NCI-H1694 (cell line): ENCODE data around the gene NCR3LG1.

Source experiments
- DNase-seq: peaks from one replicate; lab custom pipeline; 2025; lab: John Stamatoyannopoulos, UW

The NCR3LG1 gene

DNA sequence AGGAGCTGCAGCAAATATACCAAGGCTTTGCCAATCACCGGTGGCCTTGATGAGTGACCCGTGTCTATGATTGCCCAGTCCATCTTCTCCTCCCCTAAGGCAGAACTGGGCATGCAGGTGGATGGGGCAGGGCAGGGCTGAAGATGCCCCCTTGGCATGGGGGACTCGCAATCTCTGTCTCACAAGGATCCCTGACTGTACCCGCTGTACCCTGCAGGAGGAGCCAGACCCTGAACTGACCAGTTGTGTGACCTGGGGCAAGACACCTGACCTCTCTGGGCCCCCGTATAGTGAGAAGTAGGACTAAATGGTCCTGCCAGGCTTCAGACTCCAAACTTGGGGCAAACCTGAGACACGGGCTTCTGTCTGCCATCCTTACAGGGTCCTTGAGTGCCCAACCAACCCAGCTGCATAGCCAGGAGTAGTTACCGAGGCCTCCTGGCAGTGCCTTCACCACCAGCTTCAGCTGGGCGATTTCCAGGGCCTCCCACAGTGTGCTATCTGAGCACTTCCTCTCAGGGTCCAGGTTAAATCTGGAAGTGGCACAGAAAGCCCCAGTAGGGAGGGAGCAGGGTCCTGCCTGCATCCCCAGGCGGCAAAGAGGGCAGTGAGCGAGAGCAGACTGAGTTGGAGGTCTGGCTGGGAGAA lies 43.3 kb downstream of the NCR3LG1 start:
- DNase-seq: no peak

DNA sequence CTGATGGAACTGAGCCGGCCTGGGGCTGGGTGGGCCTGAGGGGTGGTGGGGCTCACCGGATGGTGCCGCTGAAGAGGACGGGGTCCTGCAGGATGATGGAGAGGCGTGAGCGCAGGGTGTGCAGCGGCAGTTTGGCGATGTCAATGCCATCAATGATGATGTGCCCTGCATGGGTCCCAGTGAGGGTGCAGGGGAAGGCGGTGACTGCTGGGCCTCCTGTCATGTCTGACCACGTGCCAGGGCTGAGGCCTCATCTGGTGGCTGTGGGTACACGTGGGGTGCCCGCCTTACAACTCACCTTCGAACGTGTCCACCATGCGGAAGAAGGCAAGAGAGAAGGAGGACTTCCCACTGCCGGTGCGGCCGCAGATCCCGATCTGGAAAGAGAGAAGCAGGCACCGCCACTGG lies 44.0 kb downstream of the NCR3LG1 start:
- DNase-seq: no peak

DNA sequence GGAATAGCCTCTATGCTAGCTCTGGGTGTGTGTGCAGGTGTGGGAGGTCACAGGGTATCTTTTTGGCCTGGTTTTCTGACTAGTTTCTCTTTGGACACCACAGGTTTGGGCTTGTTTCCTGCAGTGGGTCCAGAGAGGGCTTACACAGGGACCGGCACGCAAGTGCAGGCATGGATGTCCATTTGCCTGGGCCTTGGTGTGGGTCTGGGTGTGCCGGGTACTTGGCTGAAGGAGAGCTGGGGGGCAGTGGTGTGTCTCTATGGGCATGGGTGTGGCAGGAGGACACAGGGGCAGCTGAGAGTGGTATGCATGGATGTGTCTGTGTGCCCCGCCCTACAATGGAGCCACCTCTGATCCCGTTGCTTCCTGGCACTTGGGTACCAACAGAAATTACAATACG lies 44.4 kb downstream of the NCR3LG1 start:
- no peak for DNase-seq

DNA sequence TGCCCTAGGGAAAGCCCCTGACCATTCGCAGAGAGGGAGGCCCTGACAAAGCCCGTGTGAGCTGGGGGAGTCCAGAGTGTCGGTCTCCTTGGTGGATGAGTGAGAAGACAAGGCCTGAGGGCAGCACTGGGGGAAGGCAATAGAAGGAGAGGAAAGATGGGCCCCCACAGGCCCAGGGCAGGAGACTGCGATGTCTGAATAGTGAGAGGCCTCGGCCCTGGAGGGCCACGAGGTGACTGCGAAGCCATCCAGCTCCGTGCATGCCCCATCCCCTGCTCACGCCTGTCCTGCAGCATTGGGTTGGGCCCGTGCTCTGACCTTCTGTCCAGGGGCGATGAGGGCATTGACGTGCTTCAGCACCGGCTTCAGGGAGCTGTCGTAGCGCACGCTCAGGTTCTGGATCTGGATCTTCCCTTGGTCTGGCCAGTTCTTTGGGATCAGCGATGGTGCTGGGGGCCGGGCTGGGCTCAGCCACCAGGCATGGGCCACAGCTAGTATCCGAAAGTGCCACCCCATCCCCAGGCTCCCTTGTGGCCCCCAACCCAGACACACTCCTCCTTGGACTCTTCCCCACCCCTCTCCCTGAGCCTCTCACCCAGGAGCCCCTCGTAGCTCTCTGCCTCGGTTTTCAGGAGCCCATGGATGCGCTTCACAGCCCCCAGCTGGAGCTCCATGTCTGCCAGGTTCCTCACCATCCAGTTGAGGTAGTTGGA lies 45.2 kb downstream of the NCR3LG1 start:
- no peak for DNase-seq

DNA sequence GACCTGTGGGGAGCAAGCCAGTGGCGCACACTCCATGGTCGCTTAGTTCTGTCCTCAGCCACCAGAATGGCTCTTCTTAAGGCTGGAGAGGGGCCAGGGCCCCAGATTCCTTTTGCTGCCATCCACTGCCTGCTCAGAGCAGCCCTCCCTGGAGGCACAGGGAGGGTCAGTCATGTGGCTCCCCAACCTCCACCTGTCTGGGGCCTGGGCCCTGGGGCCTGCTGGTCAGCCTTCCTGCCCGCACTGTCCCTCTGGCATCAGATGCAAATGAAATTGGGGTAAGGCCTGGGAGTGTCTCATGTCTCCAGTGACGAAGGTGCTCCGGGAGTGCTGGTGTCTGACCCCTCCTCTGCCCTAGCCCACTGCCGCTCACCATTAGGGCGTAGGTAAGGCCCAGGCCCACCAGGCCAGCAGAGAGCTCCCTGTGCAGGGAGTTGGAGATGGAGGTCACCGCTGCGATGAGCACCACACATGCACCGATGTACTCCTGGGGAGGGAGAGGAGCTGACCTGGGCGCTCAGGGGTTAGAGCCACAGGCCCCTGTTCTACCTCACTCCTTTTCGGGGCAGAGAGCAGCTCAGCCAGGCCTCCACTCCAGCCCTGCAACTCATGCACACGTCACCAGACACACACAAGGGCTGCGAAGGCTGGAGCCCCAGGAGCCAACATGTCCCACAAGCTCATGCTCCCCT lies 45.9 kb downstream of the NCR3LG1 start:
- DNase-seq: no peak

DNA sequence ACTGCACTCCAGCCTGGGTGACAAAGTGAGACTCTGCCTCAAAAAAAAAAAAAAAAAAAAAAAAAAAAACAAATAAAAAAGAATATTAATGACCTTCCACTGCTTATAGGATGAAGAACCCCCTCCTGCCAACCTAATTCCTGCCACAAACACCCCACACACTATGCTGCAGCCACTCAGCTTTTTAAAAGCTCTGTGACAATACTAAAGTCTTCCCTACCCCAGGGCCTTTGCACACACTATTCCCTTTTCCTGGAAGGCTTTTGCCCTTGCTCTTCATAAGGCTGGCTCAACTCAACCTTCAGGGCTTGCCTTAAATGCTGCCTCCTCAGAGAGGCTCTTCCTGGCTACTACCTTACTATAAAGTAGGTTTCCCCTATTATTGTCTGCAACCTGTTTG lies 47.6 kb downstream of the NCR3LG1 start:
- no peak for DNase-seq

DNA sequence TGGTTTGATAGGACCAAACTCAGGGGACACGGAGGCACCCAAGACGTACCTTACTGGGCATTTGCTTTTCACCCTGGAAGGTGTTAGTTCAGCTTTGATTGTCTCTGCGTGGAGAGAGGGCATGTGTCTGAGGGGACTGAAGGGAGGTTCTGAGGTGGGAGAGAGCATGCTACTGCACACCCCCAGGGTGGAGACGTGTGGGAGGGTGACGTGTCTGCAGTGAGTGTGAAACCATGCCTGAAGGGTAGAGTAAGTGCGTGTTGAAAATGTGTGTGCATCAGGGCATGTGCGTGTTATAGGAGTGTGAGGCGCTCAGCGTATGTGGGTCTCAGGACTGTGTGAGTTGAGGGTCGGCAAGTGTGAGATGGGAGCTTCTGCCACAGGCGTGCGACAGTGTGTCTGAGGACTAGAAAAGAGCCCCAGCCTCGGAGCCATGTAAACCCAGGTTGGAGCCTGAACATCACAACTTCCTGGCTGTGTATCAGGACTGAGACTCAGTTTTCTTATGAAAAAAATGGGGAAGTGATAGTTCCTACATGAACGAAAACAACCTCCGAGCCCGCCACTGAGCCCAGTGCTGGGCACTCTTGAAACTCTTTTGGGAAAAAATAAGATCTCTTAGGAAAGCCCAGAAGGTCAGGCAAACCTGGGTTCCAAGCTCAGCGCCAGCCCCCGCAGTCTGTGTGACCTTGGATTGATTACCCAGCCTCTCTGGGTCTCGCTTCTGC lies 48.6 kb downstream of the NCR3LG1 start:
- DNase-seq: no peak

DNA sequence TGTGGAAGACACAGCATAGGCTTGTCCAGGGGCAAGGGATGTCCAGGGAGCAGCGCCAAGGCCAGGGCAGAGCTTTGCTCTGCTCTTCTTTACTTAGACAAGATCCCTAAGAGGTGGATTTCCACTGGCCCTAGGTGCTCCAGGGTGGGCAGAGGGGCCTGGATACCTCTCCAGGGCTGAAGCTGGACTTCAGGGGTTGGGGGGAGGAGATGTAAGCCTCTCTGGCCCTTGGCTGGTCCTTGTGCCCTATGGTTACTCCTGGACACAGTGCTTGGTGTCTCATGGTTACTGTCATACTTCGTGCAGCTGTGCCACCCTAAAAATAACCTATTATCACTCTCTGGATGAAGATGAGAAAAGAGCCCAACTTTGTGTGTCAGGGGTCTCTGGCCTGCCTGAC lies 49.7 kb downstream of the NCR3LG1 start:
- no peak for DNase-seq

DNA sequence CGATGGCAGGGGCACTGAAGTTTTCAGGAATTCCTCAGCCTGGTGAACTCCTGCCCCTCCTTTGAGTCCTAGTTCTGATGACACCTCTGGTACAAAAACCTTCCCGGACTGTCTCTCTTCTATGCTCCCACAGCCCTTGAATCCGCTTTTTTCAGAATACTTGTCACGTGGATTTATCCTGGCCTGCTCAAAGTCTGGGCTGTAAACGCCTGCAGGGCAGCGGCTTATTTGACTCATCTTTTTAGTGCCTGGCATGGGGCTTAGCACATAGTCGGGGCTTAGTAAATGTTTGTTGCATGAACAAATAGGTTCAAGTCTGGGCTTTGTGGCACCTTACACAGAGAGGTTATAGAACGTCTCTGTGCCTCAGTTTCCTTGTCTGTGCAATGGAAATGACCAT lies 50.2 kb downstream of the NCR3LG1 start:
- DNase-seq: no peak

DNA sequence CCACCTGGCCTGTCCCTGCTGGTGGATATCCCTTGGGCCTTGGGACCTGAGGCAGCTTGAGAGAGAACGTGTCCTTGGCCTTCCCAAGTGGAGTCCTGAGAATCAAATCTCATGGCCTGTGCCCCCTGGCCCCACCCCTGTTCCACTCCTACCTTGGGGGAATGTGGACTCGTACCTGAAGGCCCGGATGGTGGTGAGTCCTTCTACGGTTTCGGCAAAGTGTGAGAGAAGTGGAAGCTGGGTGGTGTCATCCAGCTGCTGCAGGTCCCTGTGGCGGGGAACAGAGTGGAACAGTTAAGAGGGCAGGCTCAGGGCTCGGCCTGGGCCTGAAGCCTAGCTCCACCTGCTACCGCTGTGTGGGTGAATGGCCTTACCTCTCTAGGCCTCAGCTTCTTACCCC lies 50.9 kb downstream of the NCR3LG1 start:
- no peak for DNase-seq

DNA sequence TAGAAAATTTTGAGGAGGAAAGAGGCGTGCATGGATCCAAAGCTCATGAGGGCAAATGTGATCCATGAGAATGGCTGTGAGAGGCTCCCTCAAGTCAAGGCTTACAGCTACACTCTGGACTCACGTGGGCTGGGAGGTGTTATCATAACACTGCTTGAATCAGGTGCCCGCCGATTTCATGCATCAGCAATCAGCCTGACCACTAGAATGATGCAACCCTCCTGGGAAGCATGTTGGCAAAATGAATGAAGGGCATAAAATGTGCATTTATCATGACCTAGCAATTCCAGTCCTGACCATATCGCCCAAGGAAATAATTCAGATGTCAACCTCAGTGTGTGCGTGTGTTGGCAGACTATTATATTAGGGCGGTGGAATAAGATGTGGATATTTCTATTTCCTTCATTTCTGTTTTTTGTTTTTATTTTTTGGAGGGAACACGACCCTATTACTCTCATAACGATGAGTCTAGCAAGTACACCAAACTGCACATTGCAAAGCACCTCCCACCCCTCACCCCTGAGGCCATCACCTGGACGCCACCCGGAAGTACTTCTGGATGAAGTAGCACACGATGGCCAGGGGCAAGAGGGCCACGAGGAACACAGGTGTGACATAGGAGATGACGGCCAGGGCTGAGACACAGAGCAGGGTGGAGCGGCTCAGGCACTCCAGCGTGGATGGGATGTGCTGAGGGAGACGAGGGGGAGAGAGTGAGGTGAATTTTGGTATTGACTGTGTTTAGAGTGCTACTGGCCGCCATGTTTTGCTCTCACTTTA lies 52.6 kb downstream of the NCR3LG1 start:
- DNase-seq: no peak

DNA sequence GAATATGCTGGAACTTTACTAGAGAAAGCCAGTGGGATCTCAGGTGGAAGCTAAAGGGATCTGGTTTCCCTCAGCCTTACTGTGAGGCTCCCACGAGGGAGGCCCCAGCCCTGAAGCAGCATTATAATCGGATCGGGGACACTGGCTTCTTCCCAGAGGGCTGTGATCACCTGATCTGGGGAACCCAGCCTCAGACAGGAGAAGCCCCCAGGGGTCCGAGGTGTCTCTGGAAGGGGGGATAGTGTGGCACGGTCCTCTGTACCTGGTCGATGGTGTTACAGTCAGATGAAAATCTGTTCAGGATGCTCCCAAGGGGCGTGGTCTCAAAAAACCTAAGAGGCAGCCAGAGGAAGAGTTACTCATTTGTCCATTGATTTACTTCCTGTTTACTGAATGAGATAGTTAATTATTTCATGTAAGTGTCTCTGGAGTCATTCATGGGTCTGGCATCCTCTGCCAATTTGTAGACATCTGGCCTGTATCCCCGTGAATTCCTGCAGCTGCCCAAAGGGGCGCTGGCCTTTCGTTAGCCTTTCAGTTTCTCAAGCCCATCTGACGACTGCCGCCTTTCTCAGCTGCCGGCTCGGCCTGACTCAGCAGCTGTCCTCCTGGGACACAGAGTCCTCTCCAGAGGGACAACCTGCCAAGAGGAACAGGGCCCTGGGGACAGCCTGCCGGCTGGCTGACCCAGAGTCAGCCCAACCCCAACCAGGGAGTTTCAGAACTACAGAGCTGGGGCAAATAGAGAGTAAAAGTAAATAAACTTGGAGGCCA lies 53.8 kb downstream of the NCR3LG1 start:
- DNase-seq: no peak

DNA sequence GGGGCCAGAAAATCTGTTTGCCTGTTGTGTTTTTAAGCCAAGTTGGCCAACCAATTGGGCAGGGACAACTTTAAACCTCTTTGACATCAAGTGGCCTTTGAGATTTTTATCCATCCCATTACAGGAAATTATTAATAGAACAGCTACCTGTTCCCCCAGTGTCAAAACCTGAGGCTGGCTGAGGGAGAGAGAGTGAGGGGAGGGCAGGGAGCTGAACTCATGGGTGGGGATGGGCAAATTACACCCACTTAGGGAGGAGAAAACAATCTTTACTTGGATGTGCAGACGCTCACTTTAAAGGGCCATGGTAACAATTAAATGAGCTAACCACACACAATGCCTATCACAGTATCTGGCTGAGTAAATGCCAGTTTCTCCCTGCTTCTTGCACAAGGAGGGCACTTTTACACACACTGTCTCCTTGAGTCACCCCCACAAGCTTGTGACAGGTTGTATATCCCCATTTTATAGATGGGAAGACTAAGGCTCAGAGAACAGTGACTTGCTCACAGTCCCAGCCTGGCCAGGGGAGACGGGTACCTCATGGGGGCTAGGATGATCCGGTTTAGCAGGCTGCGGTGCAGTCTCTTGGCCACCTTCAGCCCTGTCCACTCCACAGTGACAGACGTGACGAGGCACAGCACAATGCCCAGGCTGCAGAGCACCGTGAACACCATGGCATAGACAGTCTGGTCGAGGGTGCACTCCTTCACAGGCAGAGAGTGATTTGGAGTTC lies 54.6 kb downstream of the NCR3LG1 start:
- DNase-seq: no peak

DNA sequence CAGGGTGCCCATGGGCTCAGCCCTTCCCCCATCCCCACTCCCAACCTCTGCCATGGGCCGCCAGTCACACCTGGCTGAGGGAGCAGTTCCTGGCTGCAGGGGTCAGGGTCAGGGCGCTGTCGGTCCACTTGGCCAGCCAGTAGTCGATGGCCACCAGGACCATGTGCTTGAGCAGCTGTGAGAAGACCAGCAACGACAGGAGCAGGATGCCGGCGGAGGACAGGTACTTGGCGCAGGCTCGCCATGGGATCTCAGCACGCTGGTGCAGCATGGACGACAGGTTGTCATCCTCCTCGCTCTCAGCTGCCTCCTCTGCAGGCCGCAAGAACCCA lies 55.2 kb downstream of the NCR3LG1 start:
- no peak for DNase-seq

DNA sequence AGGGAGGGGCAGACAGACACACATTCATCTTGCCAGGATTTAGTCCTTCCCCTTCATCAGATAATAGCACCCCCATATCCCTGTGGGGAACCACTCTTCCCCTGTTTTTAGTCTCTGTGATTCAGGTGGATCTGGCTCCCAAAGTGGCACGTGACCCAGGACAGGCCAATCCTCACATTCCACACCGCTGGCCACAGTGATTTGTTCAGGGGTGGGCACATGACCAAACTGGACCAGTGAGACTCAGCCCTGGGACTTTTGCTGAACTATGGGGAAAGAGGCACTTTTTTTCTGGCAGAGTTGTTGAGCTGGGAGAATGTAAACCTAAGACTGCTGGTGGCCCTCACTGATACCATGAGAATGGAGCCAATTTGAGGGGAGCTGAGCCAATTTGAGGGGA lies 56.0 kb downstream of the NCR3LG1 start:
- no peak for DNase-seq

DNA sequence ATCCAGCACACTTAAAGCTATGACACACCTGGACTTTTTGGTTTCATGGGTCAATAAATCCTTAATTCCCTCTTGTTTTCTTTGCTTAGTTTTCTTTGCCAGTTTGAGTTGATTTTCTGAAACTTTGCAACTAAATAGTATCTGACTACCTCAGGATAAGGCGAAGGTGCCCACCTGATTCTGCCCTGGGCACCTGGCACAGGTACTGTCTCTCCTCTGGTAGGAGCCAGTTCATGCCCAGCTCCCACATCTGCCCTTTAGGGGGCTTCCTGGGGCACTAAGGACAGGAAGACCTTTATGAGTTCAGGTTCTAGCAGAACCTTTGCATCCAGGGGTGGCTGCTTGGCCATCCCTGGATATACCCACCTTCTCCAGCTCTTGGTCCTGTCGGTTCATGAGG lies 56.4 kb downstream of the NCR3LG1 start:
- DNase-seq: no peak

DNA sequence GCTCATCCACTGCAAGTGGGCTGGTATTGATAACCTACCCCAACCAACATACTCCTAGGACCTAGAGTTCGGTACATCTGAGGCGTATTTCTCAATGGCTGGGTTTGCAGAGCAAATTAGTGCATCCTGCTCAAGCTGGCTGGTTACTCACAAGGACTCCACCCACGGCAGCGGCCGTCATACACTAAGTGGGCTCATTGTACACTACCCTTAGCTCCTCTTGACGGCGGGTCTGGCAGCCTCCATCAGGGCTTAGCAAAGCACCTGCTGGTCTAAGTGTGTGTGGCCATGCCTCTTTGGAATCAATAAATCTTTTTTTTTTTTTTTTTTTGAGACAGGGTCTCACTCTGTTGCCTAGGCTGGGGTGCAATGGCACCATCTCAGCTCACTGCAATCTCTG lies 57.0 kb downstream of the NCR3LG1 start:
- no peak for DNase-seq

DNA sequence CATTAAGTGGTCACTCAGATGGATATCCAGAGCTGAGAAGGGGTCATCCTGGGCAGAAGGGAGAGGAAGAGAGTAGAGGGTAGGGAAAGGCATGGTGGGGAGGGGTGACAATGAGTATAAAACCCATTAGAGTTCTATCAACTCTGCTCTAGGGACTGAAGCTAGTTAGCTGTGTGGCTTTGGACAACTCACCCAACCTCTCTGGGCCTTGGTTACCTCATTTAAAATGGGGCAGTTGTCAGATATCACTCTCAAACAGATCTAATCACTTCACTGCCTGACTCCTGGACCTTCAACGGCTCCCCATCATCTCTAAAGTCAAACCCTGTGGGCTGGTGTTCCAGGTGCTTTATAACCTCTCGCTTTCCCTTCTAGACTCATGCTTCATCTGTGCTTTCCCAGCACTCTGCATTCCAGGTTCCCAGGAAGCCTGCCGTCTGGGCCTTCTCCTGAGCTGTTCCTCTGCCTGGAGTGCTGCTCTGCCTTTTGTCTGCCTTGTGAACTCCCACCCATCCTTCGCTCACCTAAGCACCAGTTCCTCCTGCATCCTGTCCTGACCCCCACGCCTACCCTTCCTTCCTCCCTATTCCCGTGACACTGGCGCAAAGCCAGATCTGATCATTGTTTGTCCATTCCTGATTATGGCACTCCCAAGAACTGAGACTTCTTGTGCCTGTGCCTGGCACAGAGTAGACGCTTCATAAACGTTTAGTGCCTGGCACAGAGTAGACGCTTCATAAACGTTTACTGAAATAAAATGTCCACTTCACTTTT lies 59.2 kb downstream of the NCR3LG1 start:
- no peak for DNase-seq

DNA sequence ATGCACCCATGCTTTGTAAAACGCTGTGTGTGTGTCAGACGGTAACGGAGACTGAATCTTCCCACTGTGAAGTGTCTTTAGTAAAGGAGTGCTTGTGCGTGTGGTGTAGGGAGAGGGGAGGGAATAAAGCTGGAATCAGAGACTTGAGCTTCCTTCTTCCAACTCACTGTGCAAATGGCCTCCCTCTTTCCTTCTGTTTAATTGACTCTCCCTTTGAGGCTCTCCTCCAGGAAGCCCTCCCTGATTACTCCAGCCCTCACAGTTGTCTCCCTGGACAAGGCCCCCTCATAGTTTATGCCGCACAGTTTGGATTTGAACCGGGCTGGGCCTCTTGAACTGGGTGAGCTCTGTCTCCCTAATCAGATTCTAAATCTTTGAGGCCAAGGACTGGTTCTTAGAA lies 59.8 kb downstream of the NCR3LG1 start:
- no peak for DNase-seq
